ENCODE measurements around the gene WWOX.

WWOX gene

DNA sequence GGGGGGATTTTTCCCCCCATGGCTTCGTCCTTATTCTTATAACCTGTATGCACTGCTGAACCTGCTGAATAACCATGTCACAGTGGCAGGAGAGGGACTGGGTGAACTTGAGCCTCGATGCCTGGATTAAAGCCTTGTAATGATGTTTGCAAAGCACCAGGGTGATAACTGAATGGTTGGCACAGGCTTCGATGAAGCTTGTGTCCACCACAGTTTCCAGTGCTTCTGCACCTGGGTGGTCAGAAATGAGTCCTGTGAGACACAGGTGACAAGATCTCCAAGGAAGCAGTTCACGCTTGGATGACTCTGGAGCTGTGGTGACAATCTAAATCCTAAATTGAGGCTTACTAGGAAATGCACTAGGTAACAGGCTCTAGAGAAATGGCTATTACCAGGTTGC is 771.8 kb downstream of the WWOX start:
- in situ Hi-C loops (cut with MboI; ENCODE audit: low sequenced_read_pairs): no loop called here

DNA sequence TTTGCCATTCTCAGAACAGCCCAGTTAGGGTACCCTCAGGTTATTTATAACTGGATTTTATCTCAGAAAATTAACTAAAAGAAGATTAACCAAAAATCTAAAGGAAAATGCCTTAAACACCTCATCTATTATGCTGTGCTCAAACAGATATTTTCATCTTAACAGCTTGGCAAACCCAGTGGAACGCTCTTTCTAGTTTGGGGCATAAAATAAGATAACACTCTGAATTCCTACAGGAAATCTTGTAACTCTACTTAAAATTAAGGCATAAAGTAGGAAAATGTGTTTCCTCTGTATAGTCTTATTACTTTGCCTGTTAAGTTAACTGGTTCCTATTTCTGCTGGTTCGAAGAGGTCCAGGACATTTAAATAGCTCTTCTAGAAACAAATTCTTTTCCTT is 777.2 kb downstream of the WWOX start:
- in situ Hi-C loops (cut with MboI; ENCODE audit: low sequenced_read_pairs): no loop called here

DNA sequence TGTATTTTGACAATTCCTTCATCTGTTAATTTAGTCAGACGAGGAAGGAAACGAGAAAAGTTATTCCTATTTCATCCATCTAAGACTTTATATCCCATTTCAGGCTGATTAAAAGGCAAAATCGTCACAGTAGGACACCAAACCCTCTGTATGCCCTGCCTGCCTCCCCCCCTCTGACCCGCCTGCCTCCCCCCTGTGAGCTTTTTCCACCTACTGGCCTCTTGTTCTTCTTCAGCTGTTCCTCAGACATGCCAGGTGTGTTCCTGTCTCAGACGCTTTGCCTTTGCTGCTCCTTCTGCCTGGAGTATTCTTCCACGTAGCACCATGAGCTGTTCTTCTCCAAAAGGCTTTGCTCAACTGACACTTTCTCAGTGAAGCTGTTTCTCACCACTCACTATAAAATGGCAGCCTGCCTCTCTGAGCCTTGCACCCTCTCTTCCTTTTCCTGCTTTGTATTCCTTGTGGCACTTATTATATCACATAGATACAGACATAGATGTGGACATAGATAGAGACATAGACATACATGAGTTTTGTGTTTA is 777.7 kb downstream of the WWOX start:
- in situ Hi-C loops (cut with MboI; ENCODE audit: low sequenced_read_pairs): no loop called here

DNA sequence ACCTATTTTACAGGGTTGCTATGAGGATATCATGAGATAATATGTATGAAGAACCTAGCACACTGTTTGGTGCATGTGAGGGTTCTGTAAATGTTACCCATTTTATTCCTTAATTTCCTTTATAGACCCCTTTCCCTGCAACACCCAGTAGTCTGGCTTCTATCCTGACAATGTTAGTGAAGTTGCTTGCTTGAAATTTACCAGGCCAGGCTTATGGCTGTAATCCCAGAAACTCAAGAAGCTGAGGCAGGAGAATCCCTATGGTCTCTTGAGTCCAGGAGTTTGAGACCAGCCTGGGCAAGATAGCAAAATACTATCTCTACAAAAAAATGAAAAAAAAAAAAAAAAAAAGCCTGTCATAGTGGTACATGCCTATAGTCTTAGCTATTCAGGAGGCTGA is 779.1 kb downstream of the WWOX start:
- in situ Hi-C loops (cut with MboI; ENCODE audit: low sequenced_read_pairs): no loop called here

DNA sequence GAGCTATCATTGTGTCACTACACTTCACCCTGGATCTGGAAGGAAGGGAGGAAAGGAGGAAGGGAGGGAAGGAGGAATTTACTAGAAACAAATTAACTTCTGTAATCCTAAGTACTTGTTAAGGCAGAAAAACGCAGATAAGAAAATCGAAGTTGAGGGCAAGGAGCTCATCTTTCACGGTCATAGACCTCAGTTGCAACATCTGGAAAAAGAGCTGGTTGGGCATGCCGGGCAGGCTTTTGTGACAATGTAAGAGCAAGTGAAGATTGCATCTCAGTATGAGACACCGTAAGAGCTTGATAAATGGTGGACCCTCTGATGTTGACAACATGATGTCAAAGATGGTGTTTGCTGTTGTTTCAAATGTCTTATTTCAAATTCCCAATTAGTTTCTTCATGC is 779.6 kb downstream of the WWOX start:
- in situ Hi-C loops (cut with MboI; ENCODE audit: low sequenced_read_pairs): no loop called here

DNA sequence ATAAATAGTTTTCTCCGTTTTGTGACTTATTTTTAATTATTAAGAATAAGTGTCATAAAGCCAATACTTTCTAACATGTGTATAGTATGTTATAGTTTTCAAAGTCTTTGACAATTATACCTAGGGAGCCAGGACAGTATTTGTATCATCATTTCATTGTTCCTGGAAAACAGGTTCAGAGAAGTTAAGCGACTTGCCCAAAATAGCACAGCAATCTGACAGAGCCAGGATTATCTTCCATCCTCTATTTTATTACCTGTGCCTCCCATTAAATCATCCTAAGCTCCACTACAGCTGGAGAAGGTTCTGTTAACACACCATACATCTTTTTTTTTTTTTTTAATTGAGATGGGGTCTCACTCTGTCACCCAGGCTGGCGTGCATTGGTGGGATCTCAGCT is 782.7 kb downstream of the WWOX start:
- in situ Hi-C loops (cut with MboI; ENCODE audit: low sequenced_read_pairs): no loop called here

DNA sequence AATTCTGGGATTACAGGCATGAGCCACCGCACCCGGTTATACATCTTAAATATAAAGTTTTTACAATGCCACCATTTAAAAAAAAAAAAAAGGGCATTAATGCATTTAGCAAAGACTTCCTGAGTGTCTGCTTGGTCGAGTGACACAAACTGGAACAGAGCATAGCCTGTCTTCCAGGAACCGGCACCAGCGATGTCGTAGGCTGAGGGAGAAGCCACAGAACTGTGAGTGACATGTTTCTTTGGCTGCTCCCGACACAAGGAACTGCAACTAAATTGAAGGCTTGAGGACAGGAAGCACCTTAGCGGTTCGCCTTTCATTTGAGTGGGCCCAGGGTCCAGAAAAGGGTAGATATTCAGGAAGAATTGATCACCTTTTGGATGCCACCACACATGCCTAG is 783.3 kb downstream of the WWOX start:
- in situ Hi-C loops (cut with MboI; ENCODE audit: low sequenced_read_pairs): no loop called here

DNA sequence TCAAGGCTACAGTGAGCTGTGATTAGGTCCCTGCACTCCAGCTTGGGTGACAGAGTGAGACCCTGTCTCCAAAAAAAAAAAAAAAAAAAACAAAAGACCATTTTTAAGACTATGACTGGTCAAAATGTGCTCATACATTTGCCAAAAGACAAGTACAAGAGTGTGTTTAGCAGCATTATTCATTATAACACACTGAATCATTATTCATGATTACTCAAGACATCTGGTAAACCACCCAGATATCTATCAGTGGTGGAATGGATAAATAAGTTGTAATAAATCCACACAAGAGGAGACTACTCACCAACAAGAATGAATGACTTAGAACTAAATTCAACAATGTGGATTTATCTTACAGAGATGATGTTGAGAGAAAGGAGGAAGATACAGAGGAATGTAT is 784.8 kb downstream of the WWOX start:
- in situ Hi-C loops (cut with MboI; ENCODE audit: low sequenced_read_pairs): no loop called here

DNA sequence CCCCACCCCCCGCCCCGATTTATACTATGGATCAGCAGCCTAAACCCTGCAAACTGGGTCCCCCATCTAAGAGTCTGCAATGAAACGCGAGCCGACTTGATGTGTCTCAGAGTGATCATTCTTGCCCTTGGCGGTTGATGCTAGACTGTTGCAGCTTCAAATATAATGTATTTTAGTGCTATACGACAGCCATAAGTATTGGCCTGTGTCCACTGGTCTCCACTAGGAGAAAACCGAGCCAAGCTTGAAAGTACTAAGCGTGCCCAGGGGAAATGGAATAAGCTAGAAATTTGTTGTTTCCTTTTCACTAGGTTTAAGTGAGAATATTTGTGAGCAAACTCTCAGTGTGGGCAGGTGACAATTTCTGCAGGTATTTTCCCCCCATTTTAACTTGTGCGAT is 789.9 kb downstream of the WWOX start:
- in situ Hi-C loops (cut with MboI; ENCODE audit: low sequenced_read_pairs): no loop called here

DNA sequence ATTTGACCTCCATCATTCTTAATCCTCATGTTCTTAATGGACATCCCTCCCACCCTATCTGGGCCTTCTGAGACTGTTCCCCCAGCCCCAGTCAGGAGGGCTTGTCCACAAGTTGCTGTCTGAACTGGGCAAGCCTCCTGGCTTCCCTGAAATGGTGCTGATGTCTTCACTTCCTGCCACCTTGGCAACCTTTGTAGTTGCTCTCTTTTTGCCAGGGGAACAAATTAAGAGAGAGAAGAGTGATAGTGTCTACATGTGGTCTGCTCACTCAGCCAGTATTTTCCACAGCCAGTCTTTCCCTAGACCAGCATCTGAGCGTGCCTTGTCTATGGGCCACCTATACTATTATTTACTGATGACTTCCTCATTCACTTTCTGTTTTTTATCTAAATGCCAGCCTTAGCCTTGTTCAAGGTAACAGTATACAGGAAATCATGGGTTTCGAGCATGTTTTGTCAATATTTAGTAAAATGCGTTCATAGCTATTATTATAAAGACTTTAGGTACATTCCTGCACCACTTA is 791.0 kb downstream of the WWOX start:
- in situ Hi-C loops (cut with MboI; ENCODE audit: low sequenced_read_pairs): no loop called here

DNA sequence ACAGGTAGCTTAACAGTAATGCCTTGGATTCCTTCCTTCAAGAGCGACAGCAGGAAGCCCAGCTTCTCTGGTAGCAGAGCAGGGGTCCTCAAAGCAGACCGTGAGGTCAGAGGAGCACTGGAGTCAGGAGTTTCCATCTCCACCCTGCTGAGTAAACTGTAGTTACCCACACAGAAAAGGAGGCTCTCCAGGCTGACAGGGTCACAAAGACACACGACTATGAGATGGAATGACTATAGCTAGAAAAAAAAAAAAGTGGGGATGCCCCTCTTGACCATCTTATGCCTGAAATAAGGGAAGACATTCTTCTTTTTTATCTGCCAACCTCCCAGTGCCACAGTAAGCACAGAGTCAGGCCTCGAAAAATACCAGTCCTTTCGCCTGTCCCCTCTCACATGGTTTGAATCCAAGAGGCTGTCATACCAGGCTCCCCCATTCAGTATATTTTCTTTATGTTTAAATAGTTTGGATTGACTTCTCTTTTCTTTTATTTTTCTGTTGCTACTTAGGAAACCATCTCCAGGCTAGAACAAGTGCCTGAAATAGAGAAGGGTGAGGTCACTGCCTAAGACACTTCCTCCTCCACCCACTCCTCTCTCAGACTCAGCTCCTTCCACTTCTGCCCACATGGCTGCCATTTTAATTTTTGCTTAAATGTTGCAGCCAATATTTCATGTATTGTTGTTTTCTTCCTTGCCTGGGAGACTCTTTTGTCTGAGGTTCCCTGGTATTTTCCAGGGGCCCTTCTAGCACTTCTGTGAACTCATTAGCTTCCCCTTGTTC is 793.7 kb downstream of the WWOX start:
- in situ Hi-C loops (cut with MboI; ENCODE audit: low sequenced_read_pairs): no loop called here

DNA sequence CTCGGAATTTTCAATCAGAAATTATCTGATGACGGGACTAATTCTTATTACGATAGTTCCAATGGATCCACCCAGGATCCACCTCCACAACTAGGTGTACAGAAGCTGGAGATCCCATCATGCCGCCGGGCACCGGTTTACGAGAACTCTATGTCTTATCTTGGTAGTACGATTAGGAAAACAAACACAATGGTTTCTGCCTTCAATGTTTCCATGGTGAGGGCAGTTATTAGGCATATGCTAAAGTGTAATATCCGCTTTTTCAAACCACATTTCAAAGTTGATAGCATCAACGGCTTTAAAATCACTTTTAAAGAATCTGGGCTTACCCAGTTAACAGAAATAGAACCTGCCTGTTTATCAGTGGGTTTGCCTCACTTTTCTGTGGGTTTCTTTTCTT is 795.4 kb downstream of the WWOX start:
- in situ Hi-C loops (cut with MboI; ENCODE audit: low sequenced_read_pairs): no loop called here

DNA sequence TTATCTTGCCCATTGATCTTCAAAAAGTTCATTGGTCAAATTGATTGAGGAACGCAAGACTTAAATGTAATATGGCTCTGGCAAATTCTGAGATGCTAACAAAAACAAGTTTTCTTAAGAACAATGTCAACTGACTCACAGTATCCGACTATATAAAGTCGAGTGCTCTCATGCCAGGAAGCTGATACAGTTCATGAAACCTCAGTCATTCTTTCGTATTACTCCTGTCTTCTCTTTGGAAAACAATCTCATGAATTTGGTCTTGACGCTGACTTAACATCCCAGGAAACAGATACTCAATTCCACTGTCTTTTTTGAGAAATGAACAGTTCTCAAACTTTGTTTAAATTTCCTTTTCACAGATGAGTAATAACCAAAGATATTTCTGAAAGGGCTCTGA is 796.2 kb downstream of the WWOX start:
- in situ Hi-C loops (cut with MboI; ENCODE audit: low sequenced_read_pairs): no loop called here

DNA sequence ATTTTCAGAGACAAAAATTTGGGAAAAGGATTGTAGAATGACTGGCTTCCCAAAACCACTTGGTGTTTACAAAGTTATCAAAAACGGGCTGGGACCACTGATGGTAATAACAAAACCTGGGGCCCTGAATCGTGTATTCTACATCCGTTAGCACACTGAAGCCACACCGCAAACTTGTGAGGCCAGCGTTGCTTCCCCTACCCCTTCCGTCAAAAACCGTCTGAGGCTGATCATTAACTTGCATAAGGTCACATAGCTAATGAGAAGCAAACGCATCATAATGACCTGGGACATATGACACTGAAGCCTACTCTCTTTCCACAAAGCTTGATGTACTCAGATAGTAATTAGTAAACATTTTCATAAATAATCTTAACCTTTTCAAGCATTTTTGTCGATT is 796.8 kb downstream of the WWOX start:
- in situ Hi-C loops (cut with MboI; ENCODE audit: low sequenced_read_pairs): no loop called here

DNA sequence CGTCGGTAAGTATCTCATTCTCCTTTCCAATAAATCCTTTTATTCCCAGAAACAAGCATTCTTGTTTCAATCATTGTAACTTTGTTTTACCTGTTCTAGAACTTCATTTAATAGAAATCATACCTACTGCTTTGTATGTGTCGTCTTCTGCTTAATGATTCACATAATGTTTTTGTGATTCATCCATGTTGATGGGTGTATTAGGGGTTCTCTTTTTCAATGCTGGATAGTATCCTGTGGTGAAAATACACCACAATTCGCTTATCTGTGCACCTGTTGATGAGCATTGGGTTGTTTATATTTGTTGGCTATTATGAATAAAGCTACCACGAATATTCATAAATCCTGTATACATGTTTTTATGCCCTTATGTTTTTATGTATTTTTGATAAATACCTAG is 797.8 kb downstream of the WWOX start:
- in situ Hi-C loops (cut with MboI; ENCODE audit: low sequenced_read_pairs): no loop called here

DNA sequence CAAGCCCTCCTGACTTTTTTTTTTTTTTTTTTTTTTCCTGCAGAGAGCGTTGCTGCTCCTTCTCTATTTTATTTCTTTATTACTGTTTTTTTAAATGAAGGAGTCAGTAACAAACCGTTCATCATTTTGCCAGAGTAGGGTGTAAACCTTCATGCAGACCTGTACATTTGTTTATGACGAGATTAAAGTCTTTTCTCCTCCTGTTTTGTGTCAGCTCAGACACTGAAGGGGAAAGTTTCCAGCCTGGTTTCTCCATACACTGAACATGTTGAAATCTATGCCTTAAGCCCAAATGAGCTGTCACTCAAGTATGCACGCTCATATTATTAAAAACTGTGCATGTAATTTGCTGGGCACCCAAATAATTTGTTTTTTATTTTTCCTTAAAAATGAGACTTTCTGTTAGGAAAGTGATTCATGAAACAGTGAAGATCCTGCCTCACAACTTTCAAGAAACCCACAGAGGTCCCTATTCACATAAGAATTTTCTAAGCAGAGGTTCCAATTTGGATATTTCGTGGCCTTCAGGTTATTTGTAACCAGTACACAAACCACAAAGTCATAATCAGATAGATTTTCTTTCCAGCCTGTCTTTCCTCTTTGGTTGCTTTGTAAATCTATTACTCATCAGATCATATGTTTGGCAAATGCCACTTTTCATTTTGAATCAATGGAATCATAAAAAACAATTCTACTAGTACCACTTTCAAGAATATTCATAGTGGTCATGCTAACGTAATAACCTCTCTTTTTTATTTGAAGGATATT is 800.8 kb downstream of the WWOX start:
- in situ Hi-C loops (cut with MboI; ENCODE audit: low sequenced_read_pairs): no loop called here

DNA sequence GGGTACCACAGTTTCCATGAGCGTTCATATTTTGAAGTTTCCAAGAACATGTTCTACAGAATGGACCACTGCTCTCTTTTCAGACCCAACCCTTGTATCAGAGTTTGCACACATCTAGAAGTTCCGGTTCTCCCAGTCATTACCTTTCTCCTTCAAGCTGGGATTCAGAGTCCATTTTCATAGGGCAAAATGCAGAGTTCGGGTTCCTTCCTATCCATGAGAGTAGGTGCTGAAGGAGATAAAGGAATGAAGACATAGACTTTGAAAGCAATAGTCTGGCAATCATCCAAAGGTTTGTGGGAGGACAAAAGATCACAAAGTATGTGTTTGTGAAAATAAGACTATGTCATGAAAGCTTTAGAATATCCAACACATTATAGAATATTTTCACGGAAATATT is 801.5 kb downstream of the WWOX start:
- in situ Hi-C loops (cut with MboI; ENCODE audit: low sequenced_read_pairs): no loop called here

DNA sequence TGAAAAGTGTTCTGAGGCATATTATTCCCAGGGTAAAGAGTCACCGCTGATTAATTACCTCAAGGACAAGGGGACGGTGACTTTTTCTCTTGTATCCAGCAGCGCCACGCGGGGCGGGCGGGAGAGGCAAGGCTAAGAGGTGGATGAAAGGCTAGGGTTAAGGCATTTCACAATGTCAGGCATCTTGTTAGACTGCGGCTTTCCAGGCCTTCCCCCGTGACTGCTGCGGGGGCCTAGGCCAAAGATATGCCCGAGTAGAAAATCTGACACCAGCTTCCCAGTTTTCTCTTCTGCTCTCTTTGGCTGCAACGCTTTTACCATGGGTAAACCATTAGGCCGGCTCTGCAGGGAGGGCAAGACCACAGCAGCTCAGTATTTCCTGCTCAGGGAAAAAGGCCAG is 802.9 kb downstream of the WWOX start:
- in situ Hi-C loops (cut with MboI; ENCODE audit: low sequenced_read_pairs): no loop called here

DNA sequence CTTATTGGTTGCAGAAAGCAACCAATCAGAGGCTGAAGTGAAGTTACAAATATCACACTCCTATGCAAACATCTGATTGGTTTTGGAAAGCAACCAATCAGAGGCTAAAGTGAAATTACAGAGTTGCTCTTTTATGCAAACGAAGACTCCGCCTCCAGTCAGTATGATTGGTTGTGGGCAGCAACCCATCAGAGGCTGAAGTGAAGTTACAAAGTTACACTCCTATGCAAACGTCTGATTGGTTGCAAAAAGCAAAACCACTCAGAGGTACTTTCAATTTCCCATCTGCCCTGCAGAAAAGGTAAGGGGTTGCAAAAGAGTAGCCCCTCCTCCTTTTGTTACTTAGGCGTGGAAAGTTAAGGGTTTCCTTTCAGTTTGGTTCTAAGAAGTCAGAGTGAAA is 803.8 kb downstream of the WWOX start:
- in situ Hi-C loops (cut with MboI; ENCODE audit: low sequenced_read_pairs): no loop called here

DNA sequence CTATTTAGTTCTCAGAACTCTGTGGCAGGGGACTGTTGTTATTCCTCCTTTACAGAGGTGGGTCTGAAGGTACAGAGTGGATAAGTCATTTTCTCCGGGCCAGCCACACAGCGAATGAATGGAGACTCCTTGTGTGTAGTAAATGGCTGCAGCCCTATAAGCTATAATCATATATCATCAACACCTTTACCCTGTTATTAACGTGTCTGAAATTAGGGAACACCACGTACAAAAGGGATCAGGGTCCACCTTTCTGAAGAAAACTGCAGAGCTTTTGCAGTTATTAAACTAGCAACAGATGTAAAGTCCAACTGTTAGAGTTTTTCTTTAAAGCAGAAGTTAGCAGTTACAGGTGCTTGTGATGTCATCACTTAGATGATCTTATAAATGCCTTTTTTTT is 804.4 kb downstream of the WWOX start:
- in situ Hi-C loops (cut with MboI; ENCODE audit: low sequenced_read_pairs): no loop called here

DNA sequence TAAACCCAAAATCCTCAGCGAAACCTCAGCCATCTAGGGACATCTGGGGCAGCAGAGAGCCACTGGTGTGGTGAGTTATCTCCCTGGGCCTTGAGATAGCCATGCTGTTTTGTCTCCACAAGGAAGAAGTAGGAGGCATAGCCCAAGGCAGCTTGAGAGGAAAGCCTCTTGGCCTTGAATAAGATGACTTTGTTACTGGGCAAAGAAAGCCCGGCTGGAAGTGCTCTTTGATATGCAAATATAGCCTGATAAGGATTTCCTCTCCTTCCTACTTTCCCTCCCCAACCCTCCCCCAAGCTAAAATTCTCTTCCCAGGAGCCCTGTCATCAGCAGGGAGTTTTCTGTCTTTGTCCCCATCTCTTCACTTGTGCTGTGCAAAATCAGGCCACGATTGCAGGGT is 806.7 kb downstream of the WWOX start:
- in situ Hi-C loops (cut with MboI; ENCODE audit: low sequenced_read_pairs): no loop called here

DNA sequence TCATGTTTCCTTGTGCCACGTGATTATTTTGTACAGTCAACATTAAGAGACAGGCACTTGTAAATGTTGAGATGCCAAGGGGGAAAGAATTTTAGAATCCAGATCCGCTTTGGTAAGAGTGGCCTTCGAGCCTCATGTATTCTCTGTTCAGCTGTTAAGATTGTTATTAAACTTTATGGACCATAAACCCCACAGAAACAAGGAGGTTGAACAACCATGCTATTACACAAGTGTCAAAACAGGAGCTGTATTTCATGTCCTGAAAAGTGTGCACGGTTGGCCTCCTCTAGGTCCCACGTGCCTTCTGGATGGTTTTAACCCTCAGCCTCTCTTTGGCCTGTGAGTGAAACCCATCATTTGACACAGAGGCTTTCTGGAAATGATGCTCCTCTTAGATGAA is 809.8 kb downstream of the WWOX start:
- in situ Hi-C loops (cut with MboI; ENCODE audit: low sequenced_read_pairs): no loop called here

All from HL-60/S4 treated with retinoic acid at 250 ng/mL for 4 days and 3 days (cell line).